VCaP (cell line): ENCODE results near the gene NTNG1.

Source experiments
- H3K27ac ChIP-seq: fragments of 450-650 bp; 2 replicates; pipeline ENCODE4 v1.5.1; 2017
- CTCF ChIP-seq: fragments of 450-650 bp; conservative IDR thresholded peaks from 2 replicates; pipeline ENCODE4 v1.5.1; 2017; ENCODE audit warnings: mild to moderate bottlenecking, moderate library complexity

NTNG1 gene

DNA sequence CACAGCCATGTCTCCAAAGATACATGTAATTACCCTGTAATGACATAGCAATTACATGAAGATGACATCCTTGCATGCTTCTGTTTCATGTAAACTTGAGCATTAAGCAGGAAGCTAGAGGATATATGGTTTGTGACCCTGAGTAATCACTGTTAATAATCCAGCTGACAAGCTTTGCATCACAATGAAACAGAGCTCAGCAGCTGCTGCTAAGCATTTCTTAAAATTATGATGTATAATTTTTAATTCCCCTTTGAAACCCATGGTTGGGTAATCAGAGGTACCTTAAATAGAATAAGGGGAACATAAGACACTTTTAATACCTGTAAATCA is 293.5 kb downstream of the NTNG1 start:
- no peak overlapping the region for H3K27ac ChIP-seq
- TF ChIP-seq CTCF: no peak

- TF ChIP-seq CTCF: no peak
- H3K27ac ChIP-seq: no peak overlapping the region
Observed at GRCh38 chr1:107436552-107437241, 295.9 kb downstream of the NTNG1 start.

DNA sequence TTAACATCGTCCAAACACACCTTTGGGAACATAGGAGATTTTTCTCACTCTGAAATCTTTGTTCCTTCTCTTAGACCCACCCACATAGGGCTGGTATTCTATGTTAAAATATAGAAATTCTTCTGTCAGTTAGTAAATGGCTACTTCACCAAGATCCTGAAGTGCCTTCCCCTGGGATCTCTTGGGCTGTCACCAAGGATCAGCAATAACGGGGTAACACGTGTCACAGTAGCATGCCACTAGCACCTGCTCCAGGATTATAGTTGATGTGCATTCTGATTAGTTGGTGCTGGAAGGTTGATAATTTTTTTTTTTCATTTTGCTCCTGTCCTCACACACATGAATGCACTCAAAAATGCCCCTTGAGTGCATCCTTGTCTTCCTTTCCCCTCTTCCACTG is 298.7 kb downstream of the NTNG1 start:
- no peak for TF ChIP-seq CTCF
- H3K27ac ChIP-seq: no peak overlapping the region

- no peak for TF ChIP-seq CTCF
- H3K27ac ChIP-seq: no peak overlapping the region
Observed at GRCh38 chr1:107442551-107442950, 301.7 kb downstream of the NTNG1 start.

- no peak for TF ChIP-seq CTCF
- no peak overlapping the region for H3K27ac ChIP-seq
Observed at GRCh38 chr1:107443027-107443426, 302.2 kb downstream of the NTNG1 start.

- no peak for TF ChIP-seq CTCF
- no peak overlapping the region for H3K27ac ChIP-seq
Observed at GRCh38 chr1:107443860-107444259, 303.0 kb downstream of the NTNG1 start.

DNA sequence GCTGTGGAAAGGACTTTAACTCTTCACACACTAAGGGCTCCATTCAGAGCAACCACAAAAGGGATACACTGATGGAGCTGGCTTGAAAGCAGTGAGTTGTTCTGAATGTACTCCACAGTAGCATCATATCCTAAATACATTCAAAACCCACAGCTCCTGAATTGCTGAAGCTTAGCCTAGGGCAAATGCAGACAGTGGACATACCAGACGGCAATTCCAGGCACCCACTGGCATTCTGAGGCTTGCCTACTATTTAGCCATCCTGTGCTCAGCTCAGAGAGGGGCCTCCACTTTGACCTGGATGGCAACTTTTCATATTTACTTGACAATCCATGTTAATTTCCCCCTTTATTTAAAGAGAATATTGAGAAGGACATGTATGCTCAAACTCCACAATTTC is 303.5 kb downstream of the NTNG1 start:
- H3K27ac ChIP-seq: no peak overlapping the region
- no peak for TF ChIP-seq CTCF
